ENCODE data around the gene ABCB8.
A peak's percentile ranks its signal among the peaks of the same experiment; 100 is the strongest.

Gene ABCB8

DNA sequence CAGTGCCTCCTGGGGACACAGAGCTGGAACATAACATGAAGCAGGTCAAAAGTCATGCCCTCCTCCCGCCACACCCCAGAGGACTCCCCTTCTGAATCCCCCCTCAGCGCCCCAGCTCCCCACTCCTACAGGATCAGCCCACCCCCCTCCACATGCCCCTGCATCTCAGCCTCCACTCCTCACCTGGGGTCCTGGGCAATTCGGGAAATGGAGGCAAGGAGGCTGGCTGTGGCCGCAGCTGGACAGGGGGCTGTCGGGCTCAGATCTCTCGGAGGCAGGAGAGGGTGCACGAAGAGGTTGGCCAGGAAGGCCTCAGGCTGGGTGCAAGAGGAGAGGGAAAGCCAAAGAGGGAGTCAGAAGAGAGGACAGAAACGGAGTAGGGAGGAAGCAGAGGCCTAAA, 11.7 kb upstream of the ABCB8 start:
- TF ChIP-seq, protein P1, sequence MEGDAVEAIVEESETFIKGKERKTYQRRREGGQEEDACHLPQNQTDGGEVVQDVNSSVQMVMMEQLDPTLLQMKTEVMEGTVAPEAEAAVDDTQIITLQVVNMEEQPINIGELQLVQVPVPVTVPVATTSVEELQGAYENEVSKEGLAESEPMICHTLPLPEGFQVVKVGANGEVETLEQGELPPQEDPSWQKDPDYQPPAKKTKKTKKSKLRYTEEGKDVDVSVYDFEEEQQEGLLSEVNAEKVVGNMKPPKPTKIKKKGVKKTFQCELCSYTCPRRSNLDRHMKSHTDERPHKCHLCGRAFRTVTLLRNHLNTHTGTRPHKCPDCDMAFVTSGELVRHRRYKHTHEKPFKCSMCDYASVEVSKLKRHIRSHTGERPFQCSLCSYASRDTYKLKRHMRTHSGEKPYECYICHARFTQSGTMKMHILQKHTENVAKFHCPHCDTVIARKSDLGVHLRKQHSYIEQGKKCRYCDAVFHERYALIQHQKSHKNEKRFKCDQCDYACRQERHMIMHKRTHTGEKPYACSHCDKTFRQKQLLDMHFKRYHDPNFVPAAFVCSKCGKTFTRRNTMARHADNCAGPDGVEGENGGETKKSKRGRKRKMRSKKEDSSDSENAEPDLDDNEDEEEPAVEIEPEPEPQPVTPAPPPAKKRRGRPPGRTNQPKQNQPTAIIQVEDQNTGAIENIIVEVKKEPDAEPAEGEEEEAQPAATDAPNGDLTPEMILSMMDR (IDR thresholded peaks at IDR 0.05; ENCODE audit: control insufficient read depth, insufficient read depth, low read depth, low read length, missing control alignments): no peak
- H3K4me3 ChIP-seq (ENCODE audit: control insufficient read depth, low read depth, low read length): no peak overlapping the region
- DNase-seq (ENCODE audit: low read depth): no peak

DNA sequence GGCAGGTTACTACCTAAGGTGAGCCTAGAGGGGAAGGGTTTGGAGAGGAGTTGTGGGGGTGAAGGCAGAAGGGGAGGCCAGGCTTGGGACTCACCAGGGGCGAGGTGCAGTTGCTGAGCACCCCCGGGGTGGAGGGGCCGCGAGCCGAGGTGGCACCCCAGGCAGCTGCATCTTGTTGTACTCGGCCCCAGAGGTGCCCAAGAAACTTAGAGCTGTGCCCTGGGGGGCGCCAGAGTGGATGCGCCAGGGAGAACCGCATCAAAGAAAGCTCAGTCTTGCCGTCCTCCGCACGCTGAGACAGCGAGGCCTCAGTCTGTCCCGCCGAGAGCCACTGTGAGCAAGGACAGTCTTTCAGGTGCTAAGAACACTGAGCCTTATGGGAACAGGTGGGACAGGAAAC, 11.3 kb upstream of the ABCB8 start:
- H3K4me3 ChIP-seq (ENCODE audit: control insufficient read depth, low read depth, low read length): no peak overlapping the region
- no peak for DNase-seq (ENCODE audit: low read depth)
- TF ChIP-seq, protein P1 (IDR thresholded peaks at IDR 0.05; ENCODE audit: control insufficient read depth, insufficient read depth, low read depth, low read length, missing control alignments): no peak

DNA sequence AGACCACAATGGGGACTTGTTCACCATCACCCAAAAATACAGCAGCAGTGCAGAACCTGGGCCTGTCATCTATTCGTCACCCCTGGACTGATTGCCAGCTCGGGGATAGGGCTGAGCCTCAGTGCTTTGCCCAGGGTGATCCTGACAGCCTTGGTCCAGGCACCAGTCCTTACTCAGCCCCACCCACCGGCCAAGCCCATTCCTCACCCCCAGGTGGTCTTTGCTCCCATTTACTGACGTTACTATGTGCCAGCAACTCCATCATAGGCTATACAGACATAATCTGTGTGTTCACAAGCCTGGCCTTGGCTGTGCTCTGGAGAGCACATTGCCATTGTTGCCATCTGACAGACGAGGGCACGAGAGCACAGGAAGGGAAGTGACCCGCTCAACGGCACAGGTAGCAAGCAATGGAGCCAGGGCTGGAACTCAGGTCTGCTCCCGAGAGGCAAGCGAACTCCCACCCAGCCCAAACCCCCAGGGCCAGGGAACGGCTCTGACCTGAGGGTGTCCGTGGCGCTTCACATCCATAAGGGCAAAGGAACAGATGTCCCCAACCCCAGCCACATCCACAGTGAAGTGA, 10.8 kb upstream of the ABCB8 start:
- no peak for DNase-seq (ENCODE audit: low read depth)
- no peak overlapping the region for H3K4me3 ChIP-seq (ENCODE audit: control insufficient read depth, low read depth, low read length)
- TF ChIP-seq, protein P1 (IDR thresholded peaks at IDR 0.05; ENCODE audit: control insufficient read depth, insufficient read depth, low read depth, low read length, missing control alignments): no peak

DNA sequence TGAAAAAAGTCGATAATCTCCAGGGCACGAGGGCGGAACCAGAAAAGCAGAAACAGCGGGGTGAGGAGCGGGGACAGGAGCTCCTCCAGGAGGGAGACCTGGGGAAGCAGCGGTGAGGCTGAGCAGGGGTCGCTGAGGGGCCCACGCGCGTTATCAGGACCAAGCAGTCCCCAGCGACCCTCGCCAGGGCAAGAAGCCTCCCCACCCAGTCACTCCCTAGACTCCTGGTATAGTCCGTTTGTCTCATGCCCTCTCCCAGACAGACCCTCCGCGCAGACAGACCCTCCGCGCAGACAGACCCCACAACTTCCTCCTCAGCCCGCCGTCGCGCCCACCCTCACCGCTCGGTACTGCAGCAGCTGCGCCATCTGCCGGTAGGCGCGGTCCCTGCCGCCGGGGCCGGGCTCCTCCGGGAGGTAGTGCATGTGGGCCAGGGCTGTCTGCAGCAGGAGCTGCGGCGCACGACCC, 10.3 kb upstream of the ABCB8 start:
- DNase-seq (ENCODE audit: low read depth): no peak
- TF ChIP-seq, protein P1 (IDR thresholded peaks at IDR 0.05; ENCODE audit: control insufficient read depth, insufficient read depth, low read depth, low read length, missing control alignments): peak; percentile 96
- H3K4me3 ChIP-seq (ENCODE audit: control insufficient read depth, low read depth, low read length): no peak overlapping the region

DNA sequence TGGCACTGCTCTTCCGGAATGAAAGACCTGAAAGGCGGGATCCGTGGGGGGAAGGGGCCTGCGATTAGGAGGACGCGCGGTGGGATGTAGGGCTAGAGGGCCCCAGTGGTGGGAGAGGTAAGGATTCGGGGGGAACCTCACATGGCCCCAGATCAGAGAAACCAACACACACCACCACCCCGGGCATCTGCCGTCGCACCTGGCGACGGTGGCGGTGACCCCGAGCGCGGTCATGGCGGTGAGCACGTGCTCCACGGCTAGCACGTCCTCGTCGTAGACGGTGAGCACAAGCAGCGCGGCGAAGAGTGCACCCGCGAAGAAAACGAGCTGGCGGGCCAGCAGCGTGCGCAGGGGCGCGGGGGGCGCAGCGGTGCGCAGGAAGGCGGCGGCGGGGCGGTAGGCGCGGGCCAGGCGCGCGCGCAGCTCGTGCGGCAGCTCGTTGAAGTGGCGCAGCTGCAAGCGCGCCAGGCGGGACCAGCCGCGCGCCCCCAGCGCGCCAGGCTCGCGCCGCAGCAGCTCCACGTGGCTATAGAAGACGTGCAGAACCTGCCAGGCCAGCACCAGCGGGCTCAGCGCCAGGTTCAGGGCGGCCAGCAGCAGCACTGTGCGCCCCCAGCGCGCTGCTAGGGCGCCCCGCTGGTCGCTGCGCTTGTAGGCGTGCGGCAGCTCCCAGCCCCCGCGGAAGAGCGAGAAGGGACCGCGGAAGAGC, 9.7 kb upstream of the ABCB8 start:
- no peak overlapping the region for H3K4me3 ChIP-seq (ENCODE audit: control insufficient read depth, low read depth, low read length)
- TF ChIP-seq, protein P1 (IDR thresholded peaks at IDR 0.05; ENCODE audit: control insufficient read depth, insufficient read depth, low read depth, low read length, missing control alignments): no peak
- DNase-seq (ENCODE audit: low read depth): no peak

DNA sequence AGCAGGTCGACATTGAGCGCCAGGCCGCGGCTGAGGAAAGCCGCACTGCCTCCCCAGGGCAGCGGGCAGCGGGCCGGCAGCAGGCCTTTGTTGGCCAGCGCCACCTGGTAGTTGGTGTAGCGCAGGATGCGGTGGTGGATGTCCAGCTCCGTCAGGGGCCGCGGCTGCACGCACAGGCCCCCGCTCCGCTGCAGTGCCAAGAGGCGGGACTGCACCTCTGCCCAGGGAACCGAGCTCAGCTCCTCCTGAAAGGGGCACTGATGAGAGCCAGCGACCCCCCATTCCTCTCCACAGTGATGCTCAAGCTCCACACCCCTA, 9.2 kb upstream of the ABCB8 start:
- no peak overlapping the region for H3K4me3 ChIP-seq (ENCODE audit: control insufficient read depth, low read depth, low read length)
- TF ChIP-seq, protein P1 (IDR thresholded peaks at IDR 0.05; ENCODE audit: control insufficient read depth, insufficient read depth, low read depth, low read length, missing control alignments): no peak
- DNase-seq (ENCODE audit: low read depth): no peak
